ENCODE data around the gene NUCB1. TPM values are rescaled to one million over a fixed set of nuclear protein-coding genes. Genes with fewer than 3 reads are reported as not detected.

Gene NUCB1
- polyA plus RNA-seq, 3 donors from 2014 or later, result 76.7 to 219 (median 89.7) TPM

DNA sequence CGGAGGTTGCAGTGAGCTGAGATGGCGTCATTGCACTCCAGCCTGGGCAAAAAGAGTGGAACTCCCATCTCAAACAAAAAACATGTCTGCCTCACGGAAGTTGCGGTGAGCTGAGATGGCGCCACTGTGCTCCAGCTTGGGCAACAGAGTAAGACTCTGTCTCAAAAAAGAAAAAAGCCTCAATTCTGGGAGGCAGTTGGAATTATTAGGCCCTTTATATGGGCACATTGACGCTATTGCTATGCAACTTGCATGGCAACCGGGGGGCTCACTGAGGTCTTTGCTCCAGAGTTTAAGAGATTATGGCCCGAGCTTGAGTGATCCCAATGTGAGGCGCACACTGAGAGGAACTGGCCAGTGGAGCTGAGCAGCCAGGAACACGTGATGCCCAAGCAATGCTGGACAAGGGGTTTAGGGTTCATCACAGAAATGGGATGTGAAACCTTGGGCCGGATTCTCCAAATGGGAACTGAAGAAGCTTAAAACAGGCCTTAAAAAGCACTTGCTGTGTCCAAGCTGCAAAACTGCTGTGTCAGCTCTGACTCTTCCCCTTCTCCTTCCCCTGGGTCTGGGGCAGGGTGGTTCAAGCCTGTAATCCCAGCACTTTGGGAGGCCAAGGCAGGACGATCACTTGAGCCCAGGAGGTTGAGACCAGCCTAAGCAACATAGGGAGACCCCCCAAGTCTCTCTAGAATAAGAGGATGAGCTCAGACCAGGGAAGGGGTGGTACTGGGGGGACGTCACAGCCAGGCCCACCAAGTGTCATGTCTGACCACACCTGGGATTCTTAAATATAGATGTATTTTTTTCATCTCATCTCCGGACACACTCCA is 67.5 kb downstream of the NUCB1 start:
- peaks cover 14 to 18% (median 18%) of the 10 kb centered on the region in 3 donors for H3K27me3 Mint-ChIP-seq (ENCODE audit: low read depth in 3 of 3)

DNA sequence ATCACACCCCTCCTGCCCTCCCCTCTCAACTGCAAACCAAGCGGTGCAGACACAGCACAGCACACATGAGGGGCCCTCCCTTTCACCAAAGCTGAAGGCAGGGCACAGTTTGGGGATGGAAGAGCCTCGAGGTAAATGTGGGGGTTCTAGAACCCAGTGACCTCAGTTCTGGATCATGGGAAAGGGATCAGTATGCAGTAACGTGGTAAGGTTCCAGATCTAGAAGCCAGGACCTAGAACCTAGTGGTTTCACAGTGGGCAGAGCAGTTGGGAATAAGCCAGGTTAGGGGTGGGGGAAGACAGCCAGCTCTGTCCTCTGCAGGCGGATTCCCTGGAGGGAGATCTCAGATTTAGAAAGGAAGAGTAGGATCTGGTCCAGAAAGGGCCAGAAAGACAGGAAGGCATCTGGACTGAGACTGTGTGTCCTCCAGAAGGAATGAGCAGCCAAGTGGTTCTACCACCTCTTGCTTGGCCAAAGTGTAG is 68.1 kb downstream of the NUCB1 start:
- peaks cover 14 to 18% (median 18%) of the 10 kb centered on the region in 3 donors for H3K27me3 Mint-ChIP-seq (ENCODE audit: low read depth in 3 of 3)
- H3K36me3 Mint-ChIP-seq, result peaks cover 4 to 22% (median 4%) of the 10 kb centered on the region in 3 donors
- H3K9me3 Mint-ChIP-seq, result no peaks in the 10 kb centered on the region
- H3K4me3 Mint-ChIP-seq, result no peak overlapping the region
- no peak for DNase-seq
- peak overlapping the region in 3 of 6 donors; percentile 8 to 45 (median 19) for H3K27ac Mint-ChIP-seq
- peaks cover 38 to 45% of the 10 kb centered on the region in 2 donors for H3K4me1 Mint-ChIP-seq

More for the DNA sequence above, 67.5 kb downstream of the NUCB1 start:
- peaks cover 44 to 51% of the 10 kb centered on the region in 2 donors for H3K4me1 Mint-ChIP-seq
- peak overlapping the region in 4 of 6 donors; percentile 8 to 64 (median 32) for H3K27ac Mint-ChIP-seq
- DNase-seq, result no peak
- H3K4me3 Mint-ChIP-seq, result peak overlapping the region in 3 of 5 donors; percentile 7 to 100 (median 42)
- H3K36me3 Mint-ChIP-seq, result peaks cover 0 to 18% (median 0%) of the 10 kb centered on the region in 3 donors
- H3K9me3 Mint-ChIP-seq, result no peaks in the 10 kb centered on the region

DNA sequence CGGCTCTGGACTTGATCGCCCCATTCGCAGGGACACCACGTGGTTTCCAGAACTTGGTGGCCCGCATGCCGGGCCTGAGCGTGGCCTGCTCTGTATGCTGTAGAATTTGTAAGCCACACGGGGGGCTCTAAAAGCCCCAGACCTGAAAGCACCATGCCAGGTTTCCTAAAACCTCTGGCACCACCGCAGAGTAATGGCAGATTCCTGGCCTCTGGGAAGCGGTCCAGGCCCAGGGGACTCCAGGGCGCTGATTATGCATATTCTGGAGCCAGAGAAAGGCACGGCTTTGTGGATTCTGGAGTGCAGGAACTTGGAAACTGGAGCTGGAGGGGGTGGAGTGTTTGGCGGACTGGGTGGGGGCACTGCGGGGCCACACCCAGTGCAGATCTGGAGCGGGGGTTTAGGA is 68.7 kb downstream of the NUCB1 start:
- H3K36me3 Mint-ChIP-seq, result peaks cover 4 to 22% (median 4%) of the 10 kb centered on the region in 3 donors
- peaks cover 33 to 39% of the 10 kb centered on the region in 2 donors for H3K4me1 Mint-ChIP-seq
- no peak overlapping the region for H3K27ac Mint-ChIP-seq
- no peak overlapping the region for H3K4me3 Mint-ChIP-seq
- no peak for DNase-seq
- H3K27me3 Mint-ChIP-seq (ENCODE audit: low read depth in 3 of 3), result peaks cover 14 to 18% (median 18%) of the 10 kb centered on the region in 3 donors
- no peaks in the 10 kb centered on the region for H3K9me3 Mint-ChIP-seq

DNA sequence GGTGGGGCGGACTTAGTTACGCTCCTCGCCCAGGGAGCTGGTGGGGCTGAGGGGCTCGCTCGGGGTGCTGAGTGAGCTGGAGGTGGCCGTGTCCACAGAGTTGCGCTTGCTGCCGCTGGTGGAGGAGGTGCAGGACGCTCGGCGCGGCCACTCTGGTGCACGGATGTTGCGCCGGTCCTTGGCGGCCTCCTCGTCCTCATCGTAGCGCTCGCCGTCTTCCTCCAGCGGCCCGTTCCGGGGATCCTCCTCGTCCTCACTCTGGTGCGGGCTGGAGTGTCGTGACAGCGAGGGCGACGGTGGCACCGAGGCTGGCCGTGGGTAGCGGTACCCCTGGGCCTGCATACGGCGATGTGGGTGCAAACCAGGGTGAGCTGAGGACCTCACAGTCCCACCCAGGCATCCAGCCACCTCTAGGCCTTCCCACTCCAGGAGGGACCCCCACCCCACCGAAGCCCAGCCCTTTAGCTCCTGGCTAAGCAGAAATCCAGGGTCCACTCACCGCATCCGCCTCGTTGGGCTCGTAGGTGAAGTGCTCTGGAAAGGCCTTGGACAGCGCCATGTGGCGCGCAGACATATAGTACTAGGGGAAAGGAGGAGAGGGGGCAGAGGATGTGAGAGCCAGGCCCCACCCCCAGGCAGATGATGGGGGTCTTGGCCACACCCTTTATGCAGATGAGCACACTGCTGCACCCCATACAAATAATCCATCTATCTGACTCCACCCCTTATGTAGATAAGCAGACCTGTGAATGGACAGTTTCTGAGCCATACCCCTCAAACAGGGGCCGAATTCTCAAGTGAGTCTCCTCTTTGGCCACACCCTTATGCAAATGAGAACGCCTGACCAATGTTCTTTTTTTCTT is 69.4 kb downstream of the NUCB1 start:
- H3K36me3 Mint-ChIP-seq, result peaks cover 4 to 22% (median 4%) of the 10 kb centered on the region in 3 donors
- peaks cover 26 to 32% of the 10 kb centered on the region in 2 donors for H3K4me1 Mint-ChIP-seq
- H3K27ac Mint-ChIP-seq, result no peak overlapping the region
- DNase-seq, result no peak
- no peak overlapping the region for H3K4me3 Mint-ChIP-seq
- no peaks in the 10 kb centered on the region for H3K9me3 Mint-ChIP-seq
- peaks cover 10 to 14% (median 13%) of the 10 kb centered on the region in 3 donors for H3K27me3 Mint-ChIP-seq (ENCODE audit: low read depth in 3 of 3)

DNA sequence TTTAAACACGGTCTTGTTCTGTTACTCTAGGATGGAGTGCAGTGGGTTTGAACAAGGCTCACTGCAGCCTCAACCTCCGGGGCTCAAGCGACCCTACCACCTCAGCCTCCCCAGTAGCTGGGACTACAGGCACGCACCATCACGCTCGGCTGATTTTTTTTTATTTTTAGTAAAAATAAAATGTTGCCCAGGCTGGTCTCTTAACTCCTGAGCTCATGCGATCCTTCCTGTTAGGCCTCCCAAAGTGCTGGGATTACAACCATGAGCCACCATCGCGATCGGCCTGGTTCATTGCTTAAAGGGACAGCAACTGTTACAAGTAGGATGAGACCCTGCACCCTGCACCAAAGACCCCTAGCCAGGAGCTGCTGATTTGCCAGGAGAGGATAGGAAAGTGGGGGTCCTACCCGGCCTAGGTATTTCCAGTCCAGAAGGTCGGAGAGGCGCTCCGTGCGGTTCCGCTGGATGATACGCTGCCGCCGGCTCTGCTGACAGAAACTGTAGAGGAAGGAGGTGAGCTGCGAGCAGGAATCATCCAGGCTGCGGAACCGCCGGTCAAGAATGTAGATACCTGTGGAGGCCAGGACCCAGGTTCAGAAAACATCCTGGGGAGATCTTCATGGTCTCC is 70.1 kb downstream of the NUCB1 start:
- H3K4me3 Mint-ChIP-seq, result no peak overlapping the region
- H3K9me3 Mint-ChIP-seq, result no peaks in the 10 kb centered on the region
- peaks cover 3 to 8% (median 7%) of the 10 kb centered on the region in 3 donors for H3K27me3 Mint-ChIP-seq (ENCODE audit: low read depth in 3 of 3)
- peaks cover 4 to 22% (median 4%) of the 10 kb centered on the region in 3 donors for H3K36me3 Mint-ChIP-seq
- no peak overlapping the region for H3K27ac Mint-ChIP-seq
- peaks cover 18 to 26% of the 10 kb centered on the region in 2 donors for H3K4me1 Mint-ChIP-seq
- DNase-seq, result no peak

DNA sequence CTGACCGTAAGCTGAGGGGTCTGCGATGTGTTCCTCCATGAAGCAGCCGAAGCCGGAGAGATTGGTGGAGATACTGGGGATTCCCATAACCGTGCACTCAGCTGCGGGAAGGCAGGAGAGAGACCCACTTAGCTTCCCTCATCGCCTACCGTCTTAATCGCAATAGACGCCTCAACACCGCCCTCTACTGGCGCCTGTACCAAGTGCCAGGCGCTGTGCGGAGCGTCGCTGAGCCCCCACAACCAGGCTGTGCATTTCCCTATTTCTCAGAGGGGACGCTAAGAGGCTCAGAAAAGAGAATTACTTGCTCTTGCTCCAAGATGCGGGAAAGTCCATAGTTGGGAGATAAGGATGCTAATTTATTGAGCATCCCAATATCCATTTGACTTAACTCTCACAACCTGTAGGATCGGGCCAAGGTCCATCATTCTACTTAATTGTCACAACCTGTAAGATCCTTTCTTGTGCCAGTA is 70.8 kb downstream of the NUCB1 start:
- Mint-ChIP-seq H3K4me1 (peaks cover 11 to 19% of the 10 kb centered on the region in 2 donors), H3K36me3 (peaks cover 4 to 22% (median 4%) of the 10 kb centered on the region in 3 donors), H3K9me3 (no peaks in the 10 kb centered on the region), H3K27ac (no peak overlapping the region), H3K4me3 (no peak overlapping the region), H3K27me3 (ENCODE audit: low read depth in 3 of 3) (peaks cover 0 to 1% (median 0%) of the 10 kb centered on the region in 3 donors)
- DNase-seq, result peak; percentile 60 to 68 (median 64)

Other genes with a start within 250 kb of the NUCB1 start
- under 1 TPM in 1 of 3 donors, not detected in 2; 0.46 TPM for gene NTN5, start 227.3 kb upstream of the NUCB1 start, polyA plus RNA-seq
- gene FUT2, start 204.3 kb upstream of the NUCB1 start, polyA plus RNA-seq, result under 1 TPM in 1 of 3 donors, not detected in 2; 0.21 TPM
- 1 to 10 TPM in 1 of 3 donors, under 1 TPM in 1, not detected in 1; 0.17 to 1.1 TPM for gene MAMSTR, start 180.6 kb upstream of the NUCB1 start, polyA plus RNA-seq
- gene RASIP1, start 159.7 kb upstream of the NUCB1 start, polyA plus RNA-seq, result under 1 TPM in 1 of 3 donors, not detected in 2; 0.10 TPM
- gene IZUMO1, start 153.4 kb upstream of the NUCB1 start, polyA plus RNA-seq, result not detected
- gene FUT1, start 147.7 kb upstream of the NUCB1 start, polyA plus RNA-seq, result not detected
- not detected for gene FGF21, start 144.8 kb upstream of the NUCB1 start, polyA plus RNA-seq
- gene BCAT2, start 89.3 kb upstream of the NUCB1 start, polyA plus RNA-seq, result 10 to 100 TPM; 18.0 to 21.3 (median 19.9) TPM
- gene HSD17B14, start 63.8 kb upstream of the NUCB1 start, polyA plus RNA-seq, result not detected
- gene PLEKHA4, start 31.7 kb upstream of the NUCB1 start, polyA plus RNA-seq, result 1 to 10 TPM; 3.0 to 5.9 (median 4.8) TPM
- gene PPP1R15A, start 27.9 kb upstream of the NUCB1 start, polyA plus RNA-seq, result 100 to 1,000 TPM in 1 of 3 donors, 10 to 100 TPM in 2; 41.7 to 149 (median 48.8) TPM
- gene TULP2, start 1.6 kb upstream of the NUCB1 start, polyA plus RNA-seq, result not detected
- gene DHDH, start 33.4 kb downstream of the NUCB1 start, polyA plus RNA-seq, result 1 to 10 TPM in 1 of 3 donors, not detected in 2; 1.3 TPM
- gene BAX, start 54.6 kb downstream of the NUCB1 start, polyA plus RNA-seq, result 100 to 1,000 TPM in 2 of 3 donors, 10 to 100 TPM in 1; 88.6 to 137 (median 106) TPM
- gene FTL, start 65.0 kb downstream of the NUCB1 start, polyA plus RNA-seq, result 1,000 to 10,000 TPM; 3,472 to 4,403 (median 4,065) TPM
- gene GYS1, start 93.0 kb downstream of the NUCB1 start, polyA plus RNA-seq, result 10 to 100 TPM; 16.0 to 40.3 (median 32.9) TPM
- gene RUVBL2, start 93.6 kb downstream of the NUCB1 start, polyA plus RNA-seq, result 10 to 100 TPM; 64.0 to 72.7 (median 64.2) TPM
- not detected for gene LHB, start 116.8 kb downstream of the NUCB1 start, polyA plus RNA-seq
- not detected for gene CGB3, start 124.0 kb downstream of the NUCB1 start, polyA plus RNA-seq
- not detected for gene CGB2, start 131.6 kb downstream of the NUCB1 start, polyA plus RNA-seq
- gene CGB1, start 136.6 kb downstream of the NUCB1 start, polyA plus RNA-seq, result not detected
- gene CGB5, start 143.5 kb downstream of the NUCB1 start, polyA plus RNA-seq, result not detected
- not detected for gene CGB8, start 148.8 kb downstream of the NUCB1 start, polyA plus RNA-seq
- not detected for gene CGB7, start 157.4 kb downstream of the NUCB1 start, polyA plus RNA-seq
- gene NTF4, start 164.5 kb downstream of the NUCB1 start, polyA plus RNA-seq, result not detected
- not detected for gene KCNA7, start 172.4 kb downstream of the NUCB1 start, polyA plus RNA-seq
- 10 to 100 TPM; 42.6 to 84.4 (median 48.8) TPM for gene SNRNP70, start 185.1 kb downstream of the NUCB1 start, polyA plus RNA-seq
- gene LIN7B, start 214.1 kb downstream of the NUCB1 start, polyA plus RNA-seq, result 1 to 10 TPM; 3.2 to 6.9 (median 5.6) TPM
- 1 to 10 TPM; 2.6 to 5.5 (median 3.6) TPM for gene C19orf73, start 218.8 kb downstream of the NUCB1 start, polyA plus RNA-seq
- under 1 TPM in 2 of 3 donors, not detected in 1; 0.07 to 0.58 TPM for gene PPFIA3, start 219.2 kb downstream of the NUCB1 start, polyA plus RNA-seq